Neuronal stem cell (in vitro differentiated cells): Measurements from ENCODE around the gene RAP1A.

ENCODE experiments used
- DNase-seq: peaks from one replicate; pipeline ENCODE4 v3.0.0-alpha.2; 2013; ENCODE audit warnings: low spot score
- H2AFZ ChIP-seq: one replicate; pipeline ENCODE4 v1.6.1; 2013; ENCODE audit warnings: mild to moderate bottlenecking, low read length, inconsistent platforms
- H2AK5ac ChIP-seq: 2 replicates; pipeline ENCODE4 v1.6.1; 2013; ENCODE audit warnings: low read depth, mild to moderate bottlenecking, inconsistent platforms, low read length, moderate library complexity, mixed read lengths
- H2BK120ac ChIP-seq: 2 replicates; pipeline ENCODE4 v1.6.1; 2013; ENCODE audit warnings: low read depth, mild to moderate bottlenecking, inconsistent platforms, low read length, moderate library complexity, mixed read lengths
- H2BK12ac ChIP-seq: one replicate; pipeline ENCODE4 v1.6.1; 2013; ENCODE audit warnings: low read length, inconsistent platforms
- H2BK15ac ChIP-seq: 2 replicates; pipeline ENCODE4 v1.6.1; 2013; ENCODE audit warnings: mild to moderate bottlenecking, low read length, inconsistent platforms, mixed read lengths
- H2BK5ac ChIP-seq: one replicate; pipeline ENCODE4 v1.6.1; 2013; ENCODE audit warnings: inconsistent platforms, mild to moderate bottlenecking, low read length, moderate library complexity
- H3K14ac ChIP-seq: one replicate; pipeline ENCODE4 v1.6.1; 2013; ENCODE audit warnings: low read length, inconsistent platforms
- H3K18ac ChIP-seq: 2 replicates; pipeline ENCODE4 v1.6.1; 2013; ENCODE audit warnings: low read length, inconsistent platforms
- H3K23ac ChIP-seq: 2 replicates; pipeline ENCODE4 v1.6.1; 2013; ENCODE audit warnings: low read depth, mild to moderate bottlenecking, mixed read lengths, low read length, inconsistent platforms; ENCODE audit not compliant: poor library complexity
- H3K27ac ChIP-seq: replicated peaks from 3 replicates; pipeline ENCODE4 v1.5.1; 2013; ENCODE audit warnings: low read length, inconsistent platforms
- H3K27me3 ChIP-seq, 3 experiments: 2 replicates each; pipeline ENCODE4 v1.6.1; 2013; ENCODE audit warnings: low read length in 3 of 3, mild to moderate bottlenecking in 2 of 3, inconsistent platforms in 1 of 3, low read depth in 1 of 3, mixed read lengths in 1 of 3, moderate library complexity in 1 of 3; ENCODE audit not compliant: control insufficient read depth in 3 of 3, insufficient read depth in 3 of 3
- H3K36me3 ChIP-seq, 2 donors: replicated peaks in 1 of 2; 2 replicates each; pipeline ENCODE4 v1.6.1; 2013; ENCODE audit warnings: low read length in 2 of 2; ENCODE audit not compliant: control insufficient read depth in 2 of 2, insufficient read depth in 2 of 2
- H3K4ac ChIP-seq: 2 replicates; pipeline ENCODE4 v1.6.1; 2013; ENCODE audit warnings: inconsistent platforms, mild to moderate bottlenecking, low read length, moderate library complexity
- H3K4me1 ChIP-seq, 2 donors: 1 replicate in 1 of 2; 2 replicates in 1 of 2; pipeline ENCODE4 v1.6.1; 2013; ENCODE audit warnings: low read length in 2 of 2, low read depth in 1 of 2; ENCODE audit not compliant: control insufficient read depth in 2 of 2, insufficient read depth in 1 of 2
- H3K4me2 ChIP-seq: one replicate; pipeline ENCODE4 v1.6.1; 2013; ENCODE audit warnings: mild to moderate bottlenecking, low read length, inconsistent platforms; ENCODE audit not compliant: insufficient read depth, poor library complexity, severe bottlenecking
- H3K4me3 ChIP-seq, 2 donors: 2 replicates each; pipeline ENCODE4 v1.5.1; 2013; ENCODE audit warnings: low read length in 2 of 2, mild to moderate bottlenecking in 2 of 2, inconsistent platforms in 1 of 2, moderate library complexity in 1 of 2
- H3K79me1 ChIP-seq: one replicate; pipeline ENCODE4 v1.6.1; 2013; ENCODE audit warnings: low read depth, mild to moderate bottlenecking, inconsistent platforms, low read length, moderate library complexity
- H3K9ac ChIP-seq: one replicate; pipeline ENCODE4 v1.6.1; 2013; ENCODE audit warnings: mild to moderate bottlenecking, low read depth, low read length, inconsistent platforms; ENCODE audit not compliant: poor library complexity
- H3K9me3 ChIP-seq, 2 donors: replicated peaks in 1 of 2; 2 replicates each; pipeline versions ENCODE3 to v1.6.1; 2013; ENCODE audit warnings: low read length in 2 of 2, mild to moderate bottlenecking in 2 of 2, inconsistent platforms in 1 of 2, low read depth in 1 of 2, mixed read lengths in 1 of 2, moderate library complexity in 1 of 2; ENCODE audit not compliant: control insufficient read depth in 2 of 2, insufficient read depth in 1 of 2
- H4K8ac ChIP-seq: one replicate; pipeline ENCODE4 v1.6.1; 2013; ENCODE audit warnings: low read depth, mild to moderate bottlenecking, inconsistent platforms, low read length, moderate library complexity
- H4K91ac ChIP-seq: one replicate; pipeline ENCODE4 v1.6.1; 2013; ENCODE audit warnings: low read length, low read depth, mild to moderate bottlenecking, inconsistent platforms; ENCODE audit not compliant: poor library complexity
- WGBS, 2 donors: extraction: QIAGEN DNeasy Blood & Tissue Kit; methylation state at CpG; one replicate each; pipeline ENCODE4 v1.1.7; 2013; ENCODE audit warnings: missing lambda C conversion rate in 2 of 2, mixed read lengths in 1 of 2; ENCODE audit not compliant: insufficient read length in 2 of 2, insufficient replicate concordance in 1 of 2; ENCODE audit errors: extremely low coverage in 2 of 2; 5-methylcytosine and 5-hydroxymethylcytosine counted together

Gene RAP1A

DNA sequence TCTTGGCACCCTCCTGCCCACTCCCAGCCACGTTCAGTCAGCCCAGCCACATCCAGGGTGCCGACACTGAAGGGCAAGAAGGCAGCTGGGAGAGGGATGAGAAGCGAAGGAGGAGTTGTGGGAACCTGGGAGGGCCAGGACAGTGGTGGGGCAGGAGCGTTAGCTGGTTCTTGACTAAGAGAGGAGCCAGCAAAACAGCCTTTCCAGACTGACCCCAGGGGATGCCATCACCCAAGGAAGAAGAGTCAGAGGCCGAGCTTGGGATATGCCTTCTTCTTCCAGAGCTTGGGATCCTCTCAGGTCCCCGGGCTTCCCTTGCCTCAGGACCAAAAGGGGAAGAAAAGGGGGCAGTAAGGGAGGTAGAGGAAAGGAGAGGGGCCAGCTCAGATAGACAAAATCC lies 112.4 kb downstream of the RAP1A start:
- no peak overlapping the region for H3K4ac ChIP-seq
- no peak overlapping the region for H2AFZ ChIP-seq
- H3K36me3 ChIP-seq: peaks cover 0 to 10% of the 10 kb centered on the region in 2 donors
- no peak overlapping the region for H3K23ac ChIP-seq
- no peaks in the 10 kb centered on the region for H3K9me3 ChIP-seq
- DNase-seq: no peak
- no peak overlapping the region for H2BK15ac ChIP-seq
- H3K27me3 ChIP-seq: no peaks in the 10 kb centered on the region
- no peak overlapping the region for H3K4me2 ChIP-seq
- peaks cover 38 to 48% of the 10 kb centered on the region in 2 donors for H3K4me1 ChIP-seq
- H3K18ac ChIP-seq: peak overlapping the region; percentile 61
- no peak overlapping the region for H2BK12ac ChIP-seq
- H3K14ac ChIP-seq: no peak overlapping the region
- H2BK5ac ChIP-seq: no peak overlapping the region
- H3K27ac ChIP-seq: no peak overlapping the region
- no peak overlapping the region for H4K91ac ChIP-seq
- no peak overlapping the region for H3K9ac ChIP-seq
- no peak overlapping the region for H2BK120ac ChIP-seq
- WGBS, 2 donors: no CpG with 5 or more reads among the region's 6 CpGs
- H3K4me3 ChIP-seq: no peak overlapping the region
- H4K8ac ChIP-seq: no peak overlapping the region
- H2AK5ac ChIP-seq: peak overlapping the region; percentile 10
- H3K79me1 ChIP-seq: peaks cover 5% of the 10 kb centered on the region

DNA sequence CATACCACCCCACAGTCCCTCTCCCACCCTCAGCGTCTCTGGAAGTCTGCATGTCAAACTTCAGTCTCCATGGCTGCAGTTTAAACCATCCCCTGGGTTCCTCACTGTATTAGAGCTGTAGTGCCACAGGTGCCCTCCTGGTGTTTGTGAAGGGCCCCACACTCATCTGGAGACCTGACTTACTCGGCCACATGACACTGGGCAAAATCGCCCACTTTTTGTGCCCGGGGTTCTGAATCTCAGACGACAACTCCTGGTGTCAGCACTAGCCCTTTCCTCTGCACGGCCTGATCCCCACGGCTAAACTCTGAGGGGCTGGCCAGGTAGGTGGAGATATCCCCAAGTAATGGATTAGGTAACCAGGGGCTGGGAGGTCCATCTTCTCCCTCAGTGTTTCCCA lies 113.1 kb downstream of the RAP1A start:
- Histone ChIP-seq H2BK5ac (no peak overlapping the region), H3K27ac (no peak overlapping the region)

DNA sequence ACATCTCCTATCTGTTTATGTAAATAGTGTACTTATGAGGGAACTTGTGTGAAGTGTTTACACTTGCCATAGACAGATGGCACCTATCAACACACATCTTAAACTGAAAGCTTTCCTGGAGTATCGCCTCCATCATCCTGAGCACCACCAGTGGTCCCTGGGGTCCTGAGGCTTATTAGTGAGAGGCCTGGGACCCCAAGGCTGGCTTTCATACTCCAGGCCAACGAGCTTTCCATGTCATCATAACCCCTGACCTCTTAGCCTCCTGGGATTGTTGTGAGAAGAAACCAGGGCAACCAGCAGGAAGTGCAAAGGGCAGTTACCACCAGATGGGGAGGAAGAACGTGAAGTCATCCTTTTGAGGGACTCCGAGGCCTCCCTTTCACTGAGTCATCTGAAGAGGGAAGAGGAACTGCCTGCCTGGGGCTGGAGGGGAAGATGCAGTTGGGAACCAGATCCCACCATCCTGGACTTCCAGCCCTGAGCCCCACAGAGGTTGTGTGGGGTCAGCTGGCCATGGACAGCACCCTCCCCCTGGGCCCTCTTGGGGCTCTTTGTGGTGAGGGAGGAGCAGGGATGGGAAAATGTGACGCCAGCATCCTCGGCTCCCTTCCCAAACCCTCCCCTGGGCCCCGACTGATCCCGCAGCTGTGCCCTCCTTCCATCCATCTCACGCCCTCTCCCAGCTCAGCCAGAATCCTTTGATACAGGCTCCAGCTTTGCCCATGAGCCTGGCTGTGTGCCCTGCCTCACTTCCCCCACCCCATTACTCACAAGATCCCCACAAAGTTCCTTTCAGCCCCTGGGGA lies 113.8 kb downstream of the RAP1A start:
- Histone ChIP-seq H3K4me1 (peaks cover 49 to 61% of the 10 kb centered on the region in 2 donors), H3K27ac (no peak overlapping the region)

More for the DNA sequence above, 113.1 kb downstream of the RAP1A start:
- Histone ChIP-seq H3K9ac (no peak overlapping the region), H3K27me3 (no peaks in the 10 kb centered on the region), H3K4me2 (no peak overlapping the region), H2BK15ac (no peak overlapping the region), H3K79me1 (peaks cover 5% of the 10 kb centered on the region), H3K4me3 (no peak overlapping the region), H3K36me3 (peaks cover 0 to 4% of the 10 kb centered on the region in 2 donors), H3K18ac (no peak overlapping the region), H2AFZ (no peak overlapping the region), H4K91ac (no peak overlapping the region), H2BK120ac (no peak overlapping the region), H3K23ac (no peak overlapping the region), H2AK5ac (no peak overlapping the region), H2BK12ac (no peak overlapping the region), H3K14ac (no peak overlapping the region), H4K8ac (no peak overlapping the region), H3K4me1 (peaks cover 44 to 55% of the 10 kb centered on the region in 2 donors), H3K4ac (no peak overlapping the region), H3K9me3 (no peaks in the 10 kb centered on the region)
- no peak for DNase-seq
- no CpG with 5 or more reads among the region's 7 CpGs for WGBS, 2 donors

DNA sequence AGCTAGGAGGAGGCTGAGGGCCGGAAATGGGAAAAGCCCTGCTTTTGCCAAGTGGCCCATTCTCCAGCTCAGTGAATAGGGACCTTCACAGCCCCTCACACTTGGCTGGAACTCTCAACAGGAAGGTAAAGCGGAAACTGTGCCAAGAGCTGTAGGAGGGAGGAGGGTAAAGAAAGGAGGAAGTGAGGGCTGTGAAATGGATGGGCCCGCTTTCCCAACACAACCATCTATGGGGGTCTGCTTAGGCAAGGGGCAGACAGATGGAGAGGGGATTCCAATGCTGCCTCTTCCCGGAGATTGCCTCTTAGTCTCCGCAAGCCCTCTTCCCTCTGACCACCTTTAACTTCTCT lies 114.4 kb downstream of the RAP1A start:
- no CpG with 5 or more reads among the region's 5 CpGs for WGBS, 2 donors
- Histone ChIP-seq H2BK15ac (peak overlapping the region; percentile 29), H2BK5ac (no peak overlapping the region), H3K18ac (peak overlapping the region; percentile 31), H3K23ac (no peak overlapping the region), H3K4ac (no peak overlapping the region), H4K8ac (no peak overlapping the region), H2AK5ac (peak overlapping the region; percentile 72), H2BK120ac (no peak overlapping the region), H3K9ac (no peak overlapping the region), H3K14ac (no peak overlapping the region), H3K4me2 (no peak overlapping the region), H3K4me1 (peaks cover 47 to 61% of the 10 kb centered on the region in 2 donors), H3K36me3 (peaks cover 0 to 4% of the 10 kb centered on the region in 2 donors), H3K4me3 (no peak overlapping the region), H3K27ac (no peak overlapping the region), H2BK12ac (peak overlapping the region; percentile 53), H2AFZ (no peak overlapping the region), H3K9me3 (no peaks in the 10 kb centered on the region), H3K27me3 (no peaks in the 10 kb centered on the region), H4K91ac (no peak overlapping the region), H3K79me1 (peaks cover 7% of the 10 kb centered on the region)
- no peak for DNase-seq

More for the DNA sequence above, 113.8 kb downstream of the RAP1A start:
- Histone ChIP-seq H3K4ac (no peak overlapping the region), H3K4me2 (no peak overlapping the region), H2BK5ac (no peak overlapping the region), H3K36me3 (peaks cover 0 to 4% of the 10 kb centered on the region in 2 donors), H3K14ac (no peak overlapping the region), H3K79me1 (peaks cover 9% of the 10 kb centered on the region), H2BK120ac (no peak overlapping the region), H2BK15ac (peak overlapping the region; percentile 29), H3K9ac (no peak overlapping the region), H3K27me3 (no peaks in the 10 kb centered on the region), H4K91ac (no peak overlapping the region), H2BK12ac (peak overlapping the region; percentile 53), H3K4me3 (peak overlapping the region in 1 of 2 donors; percentile 42), H2AFZ (no peak overlapping the region), H3K23ac (no peak overlapping the region), H3K18ac (peak overlapping the region; percentile 31), H2AK5ac (peak overlapping the region; percentile 72), H4K8ac (peak overlapping the region; percentile 45), H3K9me3 (no peaks in the 10 kb centered on the region)
- no peak for DNase-seq
- WGBS, 2 donors: no CpG with 5 or more reads among the region's 9 CpGs
